H9 (cell line): ENCODE data around the gene DPAGT1. TPM values are rescaled to one million over a fixed set of nuclear protein-coding genes. Genes with fewer than 3 reads are reported as not detected.

Experiments
- DNase-seq: peaks from one replicate; pipeline ENCODE4 v3.0.0-alpha.2; 2017
- H2AFZ ChIP-seq: one replicate; pipeline ENCODE4 v1.6.1; 2013; ENCODE audit warnings: mild to moderate bottlenecking, low read length, control low read depth, moderate library complexity
- H2AK5ac ChIP-seq: 2 replicates; pipeline ENCODE4 v1.6.1; 2013; ENCODE audit warnings: low read length, control low read depth, mixed read lengths; ENCODE audit not compliant: insufficient read length
- H2BK120ac ChIP-seq: one replicate; pipeline ENCODE4 v1.6.1; 2013; ENCODE audit warnings: low read depth, mild to moderate bottlenecking, low read length, control low read depth, inconsistent platforms; ENCODE audit not compliant: poor library complexity, severe bottlenecking
- H2BK12ac ChIP-seq: 2 replicates; pipeline ENCODE4 v1.6.1; 2013; ENCODE audit warnings: low read length, control low read depth, mixed read lengths, low read depth; ENCODE audit not compliant: insufficient read length
- H2BK15ac ChIP-seq: 2 replicates; pipeline ENCODE4 v1.6.1; 2013; ENCODE audit warnings: low read depth, low read length, control low read depth
- H2BK20ac ChIP-seq: one replicate; pipeline ENCODE4 v1.6.1; 2013; ENCODE audit warnings: low read depth, mild to moderate bottlenecking, low read length, control low read depth, inconsistent platforms; ENCODE audit not compliant: poor library complexity, severe bottlenecking
- H2BK5ac ChIP-seq: 2 replicates; pipeline ENCODE4 v1.6.1; 2013; ENCODE audit warnings: low read length, control low read depth, mixed read lengths; ENCODE audit not compliant: insufficient read length
- H3K14ac ChIP-seq: 2 replicates; pipeline ENCODE4 v1.6.1; 2013; ENCODE audit warnings: low read length, control low read depth; ENCODE audit not compliant: insufficient read depth
- H3K18ac ChIP-seq: 2 replicates; pipeline ENCODE4 v1.6.1; 2013; ENCODE audit warnings: low read depth, mild to moderate bottlenecking, mixed read lengths, low read length, control low read depth; ENCODE audit not compliant: insufficient read length
- H3K23ac ChIP-seq: 2 replicates; pipeline ENCODE4 v1.6.1; 2013; ENCODE audit warnings: low read length, control low read depth, mixed read lengths, low read depth; ENCODE audit not compliant: insufficient read length
- H3K23me2 ChIP-seq: 2 replicates; pipeline ENCODE4 v1.6.1; 2013; ENCODE audit warnings: low read depth, mild to moderate bottlenecking, mixed read lengths, low read length, control low read depth; ENCODE audit not compliant: insufficient read length, poor library complexity, severe bottlenecking
- H3K27ac ChIP-seq: 2 replicates; pipeline ENCODE4 v1.5.1; 2013; ENCODE audit warnings: low read length, control low read depth, mixed read lengths, low read depth; ENCODE audit not compliant: insufficient read length
- H3K27me3 ChIP-seq: 2 replicates; pipeline ENCODE4 v1.6.1; 2013; ENCODE audit warnings: low read length, control low read depth, inconsistent platforms; ENCODE audit not compliant: insufficient read depth
- H3K4ac ChIP-seq: 2 replicates; pipeline ENCODE4 v1.6.1; 2013; ENCODE audit warnings: low read depth, mild to moderate bottlenecking, control low read depth, inconsistent platforms, low read length, moderate library complexity
- H3K4me1 ChIP-seq: 2 replicates; pipeline ENCODE4 v1.6.1; 2013; ENCODE audit warnings: low read length, control low read depth, inconsistent platforms; ENCODE audit not compliant: insufficient read depth
- H3K4me2 ChIP-seq: 2 replicates; pipeline ENCODE4 v1.6.1; 2013; ENCODE audit warnings: low read length, control low read depth, mixed read lengths; ENCODE audit not compliant: insufficient read length, insufficient read depth
- H3K56ac ChIP-seq: 2 replicates; pipeline ENCODE4 v1.6.1; 2013; ENCODE audit warnings: low read depth, mild to moderate bottlenecking, mixed read lengths, low read length, control low read depth; ENCODE audit not compliant: insufficient read length
- H3K79me1 ChIP-seq: 2 replicates; pipeline ENCODE4 v1.6.1; 2013; ENCODE audit warnings: low read depth, mild to moderate bottlenecking, moderate library complexity, low read length, control low read depth, inconsistent platforms; ENCODE audit not compliant: insufficient read depth, poor library complexity, severe bottlenecking
- H3K79me2 ChIP-seq: 2 replicates; pipeline ENCODE4 v1.6.1; 2013; ENCODE audit warnings: low read length, control low read depth, inconsistent platforms; ENCODE audit not compliant: insufficient read depth
- H3K9ac ChIP-seq: 2 replicates; pipeline ENCODE4 v1.6.1; 2013; ENCODE audit warnings: low read length, control low read depth, mixed read lengths; ENCODE audit not compliant: insufficient read length; ENCODE audit errors: extremely low read depth
- H3K9me3 ChIP-seq: one replicate; pipeline ENCODE4 v1.6.1; 2013; ENCODE audit warnings: low read depth, low read length, inconsistent platforms; ENCODE audit not compliant: control insufficient read depth
- H3T11ph ChIP-seq: one replicate; pipeline ENCODE4 v1.6.1; 2013; ENCODE audit warnings: mild to moderate bottlenecking, low read length, control low read depth, inconsistent platforms
- H4K20me1 ChIP-seq: one replicate; pipeline ENCODE4 v1.6.1; 2013; ENCODE audit not compliant: control insufficient read depth, insufficient read length, insufficient read depth
- H4K5ac ChIP-seq: 2 replicates; pipeline ENCODE4 v1.6.1; 2013; ENCODE audit warnings: low read depth, mild to moderate bottlenecking, mixed read lengths, low read length, control low read depth; ENCODE audit not compliant: insufficient read length
- H4K8ac ChIP-seq: replicated peaks from 2 replicates; pipeline ENCODE4 v1.6.1; 2013; ENCODE audit warnings: low read length, control low read depth, mixed read lengths, low read depth; ENCODE audit not compliant: insufficient read length
- H4K91ac ChIP-seq: 2 replicates; pipeline ENCODE4 v1.6.1; 2013; ENCODE audit warnings: low read depth, mild to moderate bottlenecking, moderate library complexity, mixed read lengths, low read length, control low read depth; ENCODE audit not compliant: insufficient read length
- H3K27ac Mint-ChIP-seq, 3 experiments: 2 replicates in 2 of 3; 3 replicates in 1 of 3; pipeline ENCODE4 v1.8.0; 2020 to 2021; ENCODE audit warnings: mixed read lengths in 3 of 3, mild to moderate bottlenecking in 1 of 3, moderate library complexity in 1 of 3
- H3K27me3 Mint-ChIP-seq: 2 replicates; pipeline ENCODE4 v1.8.0; 2021; ENCODE audit warnings: low read depth, mild to moderate bottlenecking, moderate library complexity, mixed read lengths
- H3K36me3 Mint-ChIP-seq, 3 experiments: 2 replicates in 2 of 3; 3 replicates in 1 of 3; pipeline ENCODE4 v1.8.0; 2020 to 2021; ENCODE audit warnings: low read depth in 3 of 3, mixed read lengths in 3 of 3; ENCODE audit not compliant: insufficient read depth in 1 of 3
- H3K4me1 Mint-ChIP-seq, 2 experiments: 2 replicates each; pipeline ENCODE4 v1.8.0; 2020; ENCODE audit warnings: mixed read lengths in 2 of 2
- H3K4me3 Mint-ChIP-seq, 2 experiments: 2 replicates in 1 of 2; 3 replicates in 1 of 2; pipeline ENCODE4 v1.8.0; 2020 to 2021; ENCODE audit warnings: mild to moderate bottlenecking in 2 of 2, mixed read lengths in 2 of 2, moderate library complexity in 1 of 2
- H3K9me3 Mint-ChIP-seq, 2 experiments: 2 replicates in 1 of 2; 3 replicates in 1 of 2; pipeline ENCODE4 v1.8.0; 2020; ENCODE audit warnings: mild to moderate bottlenecking in 2 of 2, mixed read lengths in 2 of 2, moderate library complexity in 1 of 2
- CTCF ChIP-seq: fragments of 200-600 bp; sonication (generic); conservative IDR thresholded peaks from 3 replicates; pipeline ENCODE4 v1.8.0; 2021; ENCODE audit warnings: antibody characterized with exemption, mild to moderate bottlenecking
- WGBS: extraction: QIAGEN DNeasy Blood & Tissue Kit; methylation state at CpG from one replicate; pipeline ENCODE4 v1.1.7; 2013; ENCODE audit warnings: missing lambda C conversion rate, low lambda C conversion rate, mixed read lengths; ENCODE audit not compliant: insufficient read length; ENCODE audit errors: extremely low coverage; 5-methylcytosine and 5-hydroxymethylcytosine counted together
- total RNA-seq: library from RNA; stranded (reverse); gene quantifications from 2 replicates; pipeline ENCODE4 v1.2.1, GENCODE V29; 2021

The DPAGT1 gene
- total RNA-seq, 1 experiment from 2014 or later: 43.6 TPM

GRCh38 chr11:119107538-119108145, 6.0 kb upstream of the DPAGT1 start:
- H3K4me3 Mint-ChIP-seq: peak overlapping the region; percentile 75 to 88
- Histone ChIP-seq H3K14ac (no peak overlapping the region), H3T11ph (no peak overlapping the region), H3K79me1 (no peaks in the 10 kb centered on the region), H3K27me3 (peaks cover 5% of the 10 kb centered on the region; the same call in 1 of the 2 replicates), H3K9me3 (no peaks in the 10 kb centered on the region), H4K20me1 (no peaks in the 10 kb centered on the region), H3K4ac (no peak overlapping the region), H3K18ac (no peak overlapping the region), H3K23me2 (peaks cover 10% of the 10 kb centered on the region), H4K8ac (no peak overlapping the region), H3K23ac (no peak overlapping the region), H2BK5ac (no peak overlapping the region), H3K56ac (no peak overlapping the region), H4K91ac (no peak overlapping the region), H3K79me2 (no peaks in the 10 kb centered on the region), H2BK15ac (no peak overlapping the region), H4K5ac (no peak overlapping the region), H2AK5ac (no peak overlapping the region), H2BK20ac (no peak overlapping the region), H2BK120ac (no peak overlapping the region), H2AFZ (no peak overlapping the region), H2BK12ac (no peak overlapping the region), H3K9ac (no peak overlapping the region), H3K27ac (no peak overlapping the region), H3K4me1 (peaks cover 8% of the 10 kb centered on the region; the same call in 1 of the 2 replicates), H3K4me2 (peak overlapping the region; percentile 47)
- no peak for DNase-seq
- H3K27ac Mint-ChIP-seq: no peak overlapping the region; a peak in 1 of 7 replicates
- H3K36me3 Mint-ChIP-seq: no peaks in the 10 kb centered on the region
- no peaks in the 10 kb centered on the region; a peak in 1 of 5 replicates for H3K9me3 Mint-ChIP-seq
- WGBS: no CpG with 5 or more reads among the region's 65 CpGs
- H3K27me3 Mint-ChIP-seq: peaks cover 16% of the 10 kb centered on the region
- TF ChIP-seq CTCF: no peak
- peaks cover 26 to 29% of the 10 kb centered on the region in 2 experiments for H3K4me1 Mint-ChIP-seq
